Measurements from ENCODE around the gene MXD3.
"Not testable (repeated sequence)": the region's sequence is repeated elsewhere in the genome, so short reads cannot be mapped to it uniquely, and the experiment has no call there.

The MXD3 gene

DNA sequence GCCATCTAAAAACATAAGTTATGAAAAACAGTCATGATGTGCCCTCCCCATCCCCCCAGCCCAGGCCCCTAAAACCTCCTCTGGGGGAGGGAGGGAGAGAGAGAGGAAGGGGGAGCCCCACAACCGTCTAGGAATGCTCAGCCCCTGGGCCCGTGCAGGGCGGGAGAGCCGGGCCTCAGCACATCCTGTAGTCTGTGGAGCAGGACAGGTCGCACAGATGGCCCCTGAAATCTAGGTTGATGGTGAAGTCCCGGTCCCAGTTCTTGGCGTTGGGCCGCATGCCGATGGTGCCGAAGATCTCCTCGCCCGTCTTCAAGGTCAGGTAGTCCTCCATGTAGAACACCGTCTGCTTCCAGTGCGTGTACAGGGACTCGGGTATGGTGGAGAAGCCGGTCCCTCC, 46.3 kb downstream of the MXD3 start:
- no peak for DNase-seq (ENCODE audit: low spot score)

- DNase-seq (ENCODE audit: low spot score), result no peak
Observed at GRCh38 chr5:177264178-177264577, 47.5 kb downstream of the MXD3 start.

DNA sequence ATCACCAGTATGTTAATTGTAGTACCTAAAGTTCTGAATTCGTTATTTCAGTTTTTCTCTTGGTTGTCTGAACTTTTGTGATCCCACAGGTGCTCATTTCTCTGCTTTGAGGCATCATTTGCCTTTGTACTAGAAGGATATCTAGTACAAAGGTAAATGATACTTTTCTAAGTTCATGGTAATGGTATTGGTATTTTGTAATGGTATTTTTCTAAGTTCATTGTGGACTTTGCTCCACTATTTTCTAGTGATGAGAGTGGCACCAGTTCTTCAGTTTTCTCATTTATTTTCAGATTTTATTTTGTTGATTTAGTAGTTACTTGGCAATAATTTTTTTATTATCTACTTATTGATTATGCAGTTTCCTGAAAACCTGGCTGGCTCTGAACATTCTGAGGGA, 50.2 kb downstream of the MXD3 start:
- DNase-seq (ENCODE audit: low spot score), result no peak

DNA sequence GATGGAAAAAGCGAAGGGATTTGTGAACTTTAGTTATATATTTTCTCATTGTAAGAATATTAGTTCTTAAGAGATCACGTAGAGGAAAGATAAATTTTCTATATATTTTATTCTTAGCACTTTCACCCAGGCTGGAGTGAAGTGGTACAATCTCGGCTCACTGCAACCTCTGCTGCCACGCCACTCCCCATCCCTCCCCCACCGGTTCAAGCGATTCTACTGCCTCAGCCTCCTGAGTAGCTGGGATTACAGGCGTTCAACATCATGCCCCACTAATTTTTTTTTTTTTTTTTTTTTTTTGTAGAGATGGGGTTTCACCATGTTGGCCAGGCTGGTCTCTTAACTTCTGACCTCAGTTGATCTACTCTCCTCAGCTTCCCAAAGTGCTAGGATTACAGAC, 50.7 kb downstream of the MXD3 start:
- no peak for DNase-seq (ENCODE audit: low spot score)

DNA sequence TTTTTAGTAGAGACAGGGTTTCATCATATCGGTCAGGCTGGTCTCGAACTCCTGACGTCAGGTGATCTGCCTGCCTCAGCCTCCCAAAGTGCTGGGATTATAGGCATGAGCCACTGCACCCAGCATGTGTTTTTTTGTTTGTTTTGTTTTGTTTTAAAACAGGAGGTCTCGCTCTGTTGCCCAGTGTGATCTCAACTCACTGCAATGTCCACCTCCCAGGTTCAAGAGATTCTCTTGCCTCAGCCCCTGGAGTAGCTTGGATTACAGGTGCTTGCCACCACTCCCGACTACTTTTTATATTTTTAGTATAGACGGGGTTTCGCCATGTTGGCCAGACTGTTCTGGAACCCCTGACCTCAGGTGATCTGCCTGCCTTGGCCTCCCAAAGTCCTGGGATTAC, 53.0 kb downstream of the MXD3 start:
- not testable (repeated sequence) for DNase-seq (ENCODE audit: low spot score)

Measured in CD4-positive, alpha-beta T cell treated with Interleukin-6 at 100 ng/mL for 8 hours (primary cell).